HCT116 (cell line): Measurements from ENCODE around the gene RUNX2.

Source experiments
- ELF1 ChIP-seq: IDR thresholded peaks from 2 replicates; pipeline ENCODE4 v1.6.1; 2012; ENCODE audit warnings: low read depth, borderline replicate concordance
- EZH2 ChIP-seq: fragments of 200-600 bp; sonication (generic); IDR thresholded peaks from 2 replicates; pipeline ENCODE4 v1.6.1; 2017; ENCODE audit warnings: antibody characterized with exemption, mixed run types
- POLR2AphosphoS5 ChIP-seq: IDR thresholded peaks from 2 replicates; pipeline ENCODE4 v1.6.1; 2011; ENCODE audit warnings: mild to moderate bottlenecking, low read depth, low read length, moderate library complexity
- RAD21 ChIP-seq: IDR thresholded peaks from 2 replicates; pipeline ENCODE4 v1.6.1; 2012; ENCODE audit warnings: low read depth, mild to moderate bottlenecking
- ZBTB33 ChIP-seq: IDR thresholded peaks from 2 replicates; pipeline ENCODE4 v1.6.1; 2011; ENCODE audit warnings: mild to moderate bottlenecking, low read length, moderate library complexity; ENCODE audit not compliant: insufficient replicate concordance; ENCODE audit errors: extremely low read depth
- ZFX ChIP-seq: fragments of 450-650 bp; IDR thresholded peaks from 2 replicates; pipeline ENCODE4 v1.6.1; 2017
- TF ChIP-seq, protein P1 (sequence below), 3 experiments: fragments of 200-600 bp in 1 of 3; sonication (generic) in 1 of 3; IDR thresholded peaks in 2 of 3; conservative IDR thresholded peaks in 1 of 3; 2 replicates each; pipeline ENCODE4 v1.5.1; 2012 to 2017; ENCODE audit warnings: low read depth in 2 of 3, low read length in 2 of 3, antibody characterized with exemption in 1 of 3, borderline replicate concordance in 1 of 3, control low read depth in 1 of 3, mild to moderate bottlenecking in 1 of 3, mixed read lengths in 1 of 3, mixed run types in 1 of 3, moderate library complexity in 1 of 3; ENCODE audit not compliant: insufficient read depth in 1 of 3

- no peak for TF ChIP-seq EZH2
- TF ChIP-seq RAD21: no peak
- TF ChIP-seq POLR2AphosphoS5: no peak
- TF ChIP-seq, protein P1, sequence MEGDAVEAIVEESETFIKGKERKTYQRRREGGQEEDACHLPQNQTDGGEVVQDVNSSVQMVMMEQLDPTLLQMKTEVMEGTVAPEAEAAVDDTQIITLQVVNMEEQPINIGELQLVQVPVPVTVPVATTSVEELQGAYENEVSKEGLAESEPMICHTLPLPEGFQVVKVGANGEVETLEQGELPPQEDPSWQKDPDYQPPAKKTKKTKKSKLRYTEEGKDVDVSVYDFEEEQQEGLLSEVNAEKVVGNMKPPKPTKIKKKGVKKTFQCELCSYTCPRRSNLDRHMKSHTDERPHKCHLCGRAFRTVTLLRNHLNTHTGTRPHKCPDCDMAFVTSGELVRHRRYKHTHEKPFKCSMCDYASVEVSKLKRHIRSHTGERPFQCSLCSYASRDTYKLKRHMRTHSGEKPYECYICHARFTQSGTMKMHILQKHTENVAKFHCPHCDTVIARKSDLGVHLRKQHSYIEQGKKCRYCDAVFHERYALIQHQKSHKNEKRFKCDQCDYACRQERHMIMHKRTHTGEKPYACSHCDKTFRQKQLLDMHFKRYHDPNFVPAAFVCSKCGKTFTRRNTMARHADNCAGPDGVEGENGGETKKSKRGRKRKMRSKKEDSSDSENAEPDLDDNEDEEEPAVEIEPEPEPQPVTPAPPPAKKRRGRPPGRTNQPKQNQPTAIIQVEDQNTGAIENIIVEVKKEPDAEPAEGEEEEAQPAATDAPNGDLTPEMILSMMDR (IDR thresholded peaks at IDR 0.05 in 2 of 3, conservative IDR thresholded peaks at IDR 0.05 in 1 of 3; ENCODE audit: borderline replicate concordance in 1 of 3, insufficient read depth in 1 of 3, low read depth in 2 of 3, low read length in 2 of 3): no peak
- no peak for TF ChIP-seq ELF1
- no peak for TF ChIP-seq ZBTB33
- no peak for TF ChIP-seq ZFX
Observed at GRCh38 chr6:45543298-45544235, 215.4 kb downstream of the RUNX2 start.
